ENCODE results near the gene IFT88. TPM values are rescaled to one million over a fixed set of nuclear protein-coding genes. Genes with fewer than 3 reads are reported as not detected.
A peak's percentile ranks its signal among the peaks of the same experiment; 100 is the strongest.

Gene IFT88
- total RNA-seq, 1 experiment from 2014 or later: 5.2 TPM

DNA sequence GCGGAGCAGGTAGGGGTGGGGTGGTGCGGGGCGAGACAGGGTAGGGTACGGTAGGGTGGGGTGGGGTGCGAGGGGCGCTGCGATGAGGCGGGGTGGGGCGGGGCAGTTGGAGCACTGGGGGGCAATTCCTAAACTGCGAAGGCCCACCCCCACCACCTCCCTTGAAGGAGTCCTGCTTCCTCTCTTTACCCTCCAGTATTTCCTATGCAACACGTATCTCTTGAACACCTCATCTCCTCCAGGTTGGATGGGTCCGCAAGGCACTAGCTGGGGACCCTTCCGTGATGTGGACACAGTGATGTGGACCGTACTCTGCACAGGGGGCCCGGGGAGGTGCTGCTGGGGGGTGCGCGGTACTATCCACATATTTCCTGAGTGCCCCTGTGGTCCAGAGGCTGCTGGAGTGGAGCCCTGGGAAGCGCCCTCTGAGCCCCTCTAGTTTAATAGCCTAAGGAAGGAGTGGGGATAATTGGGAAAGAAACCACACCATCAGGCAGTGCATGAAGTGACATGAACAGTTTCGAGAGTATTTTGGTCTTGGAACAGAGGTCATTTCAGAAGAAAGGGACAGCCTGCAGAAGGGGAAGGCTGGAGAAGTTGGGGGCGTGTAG lies 137.6 kb downstream of the IFT88 start:
- H3K4me2 ChIP-seq (ENCODE audit: insufficient read depth, insufficient read length, low read length): peak overlapping the region; percentile 58
- peaks cover 55% of the 10 kb centered on the region for H3K27me3 Mint-ChIP-seq (ENCODE audit: low read depth)
- peaks cover 6% of the 10 kb centered on the region; the same call in 1 of the 2 replicates for H3K27me3 ChIP-seq (ENCODE audit: insufficient read depth, low read length)
- H2BK12ac ChIP-seq (ENCODE audit: insufficient read length, low read depth, low read length): no peak overlapping the region
- DNase-seq: no peak
- TF ChIP-seq, protein P1, sequence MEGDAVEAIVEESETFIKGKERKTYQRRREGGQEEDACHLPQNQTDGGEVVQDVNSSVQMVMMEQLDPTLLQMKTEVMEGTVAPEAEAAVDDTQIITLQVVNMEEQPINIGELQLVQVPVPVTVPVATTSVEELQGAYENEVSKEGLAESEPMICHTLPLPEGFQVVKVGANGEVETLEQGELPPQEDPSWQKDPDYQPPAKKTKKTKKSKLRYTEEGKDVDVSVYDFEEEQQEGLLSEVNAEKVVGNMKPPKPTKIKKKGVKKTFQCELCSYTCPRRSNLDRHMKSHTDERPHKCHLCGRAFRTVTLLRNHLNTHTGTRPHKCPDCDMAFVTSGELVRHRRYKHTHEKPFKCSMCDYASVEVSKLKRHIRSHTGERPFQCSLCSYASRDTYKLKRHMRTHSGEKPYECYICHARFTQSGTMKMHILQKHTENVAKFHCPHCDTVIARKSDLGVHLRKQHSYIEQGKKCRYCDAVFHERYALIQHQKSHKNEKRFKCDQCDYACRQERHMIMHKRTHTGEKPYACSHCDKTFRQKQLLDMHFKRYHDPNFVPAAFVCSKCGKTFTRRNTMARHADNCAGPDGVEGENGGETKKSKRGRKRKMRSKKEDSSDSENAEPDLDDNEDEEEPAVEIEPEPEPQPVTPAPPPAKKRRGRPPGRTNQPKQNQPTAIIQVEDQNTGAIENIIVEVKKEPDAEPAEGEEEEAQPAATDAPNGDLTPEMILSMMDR (conservative IDR thresholded peaks at IDR 0.05): no peak
- H3K56ac ChIP-seq (ENCODE audit: insufficient read length, low read depth, low read length): no peak overlapping the region
- no peak overlapping the region for H3K14ac ChIP-seq (ENCODE audit: insufficient read depth, low read length)
- no peak overlapping the region for H3K18ac ChIP-seq (ENCODE audit: insufficient read length, low read depth, low read length)
- no peak overlapping the region for H2AFZ ChIP-seq (ENCODE audit: low read length)
- no peak overlapping the region for H3T11ph ChIP-seq (ENCODE audit: low read length)
- no peaks in the 10 kb centered on the region for H4K20me1 ChIP-seq (ENCODE audit: control insufficient read depth, insufficient read depth, insufficient read length)
- no peak overlapping the region for H3K23ac ChIP-seq (ENCODE audit: insufficient read length, low read depth, low read length)
- H3K9ac ChIP-seq (ENCODE audit: extremely low read depth, insufficient read length, low read length): no peak overlapping the region
- no CpG with 5 or more reads among the region's 20 CpGs for WGBS (ENCODE audit: extremely low coverage, insufficient read length, low lambda C conversion rate)
- no peaks in the 10 kb centered on the region for H3K9me3 Mint-ChIP-seq
- H4K5ac ChIP-seq (ENCODE audit: insufficient read length, low read depth, low read length): no peak overlapping the region
- no peak overlapping the region for H2BK120ac ChIP-seq (ENCODE audit: low read depth, low read length, poor library complexity, severe bottlenecking)
- no peaks in the 10 kb centered on the region; a peak in 1 of 7 replicates for H3K36me3 Mint-ChIP-seq (ENCODE audit: insufficient read depth in 1 of 3, low read depth in 3 of 3)
- peak overlapping the region; percentile 60 to 80 for H3K4me3 Mint-ChIP-seq
- no peak overlapping the region for H3K27ac ChIP-seq (ENCODE audit: insufficient read length, low read depth, low read length)
- H3K4ac ChIP-seq (ENCODE audit: low read depth, low read length): no peak overlapping the region
- H2BK15ac ChIP-seq (ENCODE audit: low read depth, low read length): no peak overlapping the region
- no peaks in the 10 kb centered on the region for H3K9me3 ChIP-seq (ENCODE audit: control insufficient read depth, low read depth, low read length)
- H3K27ac Mint-ChIP-seq: no peak overlapping the region
- H3K4me1 ChIP-seq (ENCODE audit: insufficient read depth, low read length): no peaks in the 10 kb centered on the region
- H4K91ac ChIP-seq (ENCODE audit: insufficient read length, low read depth, low read length): no peak overlapping the region
- peaks cover 9% of the 10 kb centered on the region for H3K23me2 ChIP-seq (ENCODE audit: insufficient read length, low read depth, low read length, poor library complexity, severe bottlenecking)
- H3K79me1 ChIP-seq (ENCODE audit: insufficient read depth, low read depth, low read length, poor library complexity, severe bottlenecking): no peaks in the 10 kb centered on the region
- H4K8ac ChIP-seq (replicated peaks; ENCODE audit: insufficient read length, low read depth, low read length): no peak overlapping the region
- H3K79me2 ChIP-seq (ENCODE audit: insufficient read depth, low read length): no peaks in the 10 kb centered on the region
- no peak overlapping the region for H2BK5ac ChIP-seq (ENCODE audit: insufficient read length, low read length)
- H2AK5ac ChIP-seq (ENCODE audit: insufficient read length, low read length): no peak overlapping the region
- no peak overlapping the region for H2BK20ac ChIP-seq (ENCODE audit: low read depth, low read length, poor library complexity, severe bottlenecking)
- H3K4me1 Mint-ChIP-seq: peaks cover 13% of the 10 kb centered on the region in 2 experiments

Data from H9 (cell line).